Endothelial cell of umbilical vein (primary cell): Measurements from ENCODE around the gene WHRN. TPM values are rescaled to one million over a fixed set of nuclear protein-coding genes. Genes with fewer than 3 reads are reported as not detected.

Source experiments
- BruUV-seq: library from RNA; stranded (reverse); fragments of 400-500 nt; replicated peaks from 2 replicates; lab custom pipeline; 2021; lab: Mats Ljungman, UMichigan
- CTCF ChIA-PET: fragments of 300-600, 350-600 bp; sonication (Branson Sonifier 250); formaldehyde crosslinking; loops from one replicate; lab custom pipeline; 2021; ENCODE audit warnings: antibody characterized with exemption, inconsistent platforms; lab: Charles Lee
- POLR2A ChIA-PET: fragments of 300-600, 350-600 bp; sonication (Branson Sonifier 250); formaldehyde crosslinking; loops from one replicate; lab custom pipeline; 2021; ENCODE audit warnings: antibody characterized with exemption, inconsistent platforms; lab: Charles Lee
- DNase-seq: peaks from one replicate; pipeline ENCODE4 v3.0.0-alpha.2; 2011; ENCODE audit warnings: low read depth, low spot score
- FAIRE-seq: peaks from 2 replicates; lab custom pipeline; 2011; peaks lifted over from hg19 to GRCh38; lab: Jason Lieb, UNC
- H2AFZ ChIP-seq: 2 replicates; pipeline ENCODE4 v1.6.0; 2012; ENCODE audit warnings: low read depth, low read length, control low read depth, inconsistent platforms
- H3K27ac ChIP-seq: 2 replicates; pipeline ENCODE4 v1.5.1; 2011; ENCODE audit warnings: low read depth, mild to moderate bottlenecking, control low read depth, low read length, moderate library complexity; ENCODE audit not compliant: insufficient read depth
- H3K27me3 ChIP-seq, 2 experiments: 2 replicates each; pipeline versions ENCODE4 v1.6.0 to v1.6.1; 2011; ENCODE audit warnings: low read length in 2 of 2, mixed read lengths in 1 of 2; ENCODE audit not compliant: control insufficient read depth in 2 of 2, insufficient read depth in 2 of 2
- H3K36me3 ChIP-seq, 2 experiments: 2 replicates in 1 of 2; 3 replicates in 1 of 2; pipeline ENCODE4 v1.5.1; 2011; ENCODE audit warnings: low read length in 2 of 2, mild to moderate bottlenecking in 1 of 2, moderate library complexity in 1 of 2; ENCODE audit not compliant: control insufficient read depth in 2 of 2, insufficient read depth in 2 of 2; ENCODE audit errors: extremely low read depth in 1 of 2
- H3K4me1 ChIP-seq: 3 replicates; pipeline ENCODE4 v1.5.1; 2011; ENCODE audit warnings: mild to moderate bottlenecking, low read length; ENCODE audit not compliant: control insufficient read depth, insufficient read depth; ENCODE audit errors: extremely low read depth
- H3K4me2 ChIP-seq: 2 replicates; pipeline ENCODE4 v1.6.1; 2011; ENCODE audit warnings: low read length, control low read depth, mixed read lengths; ENCODE audit not compliant: insufficient read depth
- H3K4me3 ChIP-seq, 3 experiments: fragments of 200-600 bp in 1 of 3; sonication (generic), shearing (Covaris generic) in 1 of 3; replicated peaks in 1 of 3; 2 replicates each; pipeline ENCODE4 v1.5.1; 2011 to 2016; ENCODE audit warnings: control low read depth in 3 of 3, low read length in 3 of 3, mild to moderate bottlenecking in 2 of 3, inconsistent platforms in 1 of 3, low read depth in 1 of 3, moderate library complexity in 1 of 3; ENCODE audit not compliant: insufficient read depth in 1 of 3
- H3K79me2 ChIP-seq: 2 replicates; pipeline ENCODE4 v1.6.0; 2012; ENCODE audit warnings: low read length, inconsistent platforms; ENCODE audit not compliant: control insufficient read depth, insufficient read depth
- H3K9ac ChIP-seq: replicated peaks from 2 replicates; pipeline ENCODE3; 2011; ENCODE audit warnings: low read length, control low read depth; ENCODE audit not compliant: insufficient read depth; ENCODE audit errors: extremely low read depth
- H3K9me1 ChIP-seq: replicated peaks from 3 replicates; pipeline ENCODE4 v1.6.0; 2011; ENCODE audit warnings: mild to moderate bottlenecking, low read length; ENCODE audit not compliant: control insufficient read depth, insufficient read depth; ENCODE audit errors: extremely low read depth
- H3K9me3 ChIP-seq: replicated peaks from 2 replicates; pipeline ENCODE4 v1.5.1; 2012; ENCODE audit warnings: low read length, inconsistent platforms; ENCODE audit not compliant: control insufficient read depth, insufficient read depth
- H4K20me1 ChIP-seq: replicated peaks from 2 replicates; pipeline ENCODE3; 2011; ENCODE audit warnings: mild to moderate bottlenecking, low read length; ENCODE audit not compliant: control insufficient read depth, insufficient read depth; ENCODE audit errors: extremely low read depth
- EZH2 ChIP-seq: IDR thresholded peaks from 2 replicates; pipeline ENCODE4 v1.6.1; 2012; ENCODE audit warnings: borderline replicate concordance, low read depth, mild to moderate bottlenecking, moderate library complexity, low read length, inconsistent platforms; ENCODE audit not compliant: severe bottlenecking
- FOS ChIP-seq: IDR thresholded peaks from 2 replicates; pipeline ENCODE4 v1.6.1; 2011; ENCODE audit warnings: mild to moderate bottlenecking, low read length, moderate library complexity, borderline replicate concordance; ENCODE audit not compliant: insufficient read depth
- GATA2 ChIP-seq: IDR thresholded peaks from 2 replicates; pipeline ENCODE4 v1.7.0; 2011; ENCODE audit warnings: low read depth, mild to moderate bottlenecking, moderate library complexity, mixed read lengths, low read length; ENCODE audit not compliant: insufficient read length, insufficient read depth
- JUN ChIP-seq: IDR thresholded peaks from 2 replicates; pipeline ENCODE4 v1.6.1; 2011; ENCODE audit warnings: borderline replicate concordance, low read depth; ENCODE audit not compliant: insufficient read length, insufficient read depth
- MYC ChIP-seq: IDR thresholded peaks from one replicate; pipeline ENCODE4 v1.6.1; 2011; ENCODE audit warnings: mild to moderate bottlenecking, low read depth, low read length
- POLR2A ChIP-seq: IDR thresholded peaks from 2 replicates; pipeline ENCODE4 v1.6.1; 2012; ENCODE audit warnings: low read depth, mild to moderate bottlenecking, control low read depth, low read length
- POLR2AphosphoS5 ChIP-seq: IDR thresholded peaks from 2 replicates; pipeline ENCODE4 v1.6.1; 2012; ENCODE audit warnings: low read depth, mild to moderate bottlenecking, control low read depth, low read length, moderate library complexity; ENCODE audit not compliant: insufficient read depth
- dilution Hi-C: fragments of 300-500 bp; cut with MboI; formaldehyde crosslinking; loops from one replicate; pipeline ENCODE4 v1.15.0; 2019; ENCODE audit warnings: low sequenced_read_pairs; ENCODE audit not compliant: extremely low pct_ligation_motif_present
- intact Hi-C: fragments of 100-400 bp; cut with micrococcal nuclease; formaldehyde crosslinking; loops from one replicate; pipeline ENCODE4 v1.10.0; 2022
- polyA plus RNA-seq, 4 experiments: library from polyadenylated mRNA; depleted of rRNA in 3 of 4; stranded (reverse) in 3 of 4; unstranded in 1 of 4; fragments of >200 nt; gene quantifications; 2 replicates each; pipeline versions ENCODE4 v1.2.1 to v1.2.3, GENCODE V29; 2011 to 2012; ENCODE audit warnings: missing spikeins in 1 of 4
- total RNA-seq: library from RNA; stranded (reverse); gene quantifications from 2 replicates; pipeline ENCODE4 v1.2.3, GENCODE V29; 2021
- TF ChIP-seq, protein P1 (sequence below): IDR thresholded peaks from 2 replicates; pipeline ENCODE4 v1.6.1; 2011; ENCODE audit not compliant: insufficient read depth, insufficient read length
- TF ChIP-seq, protein P2 (sequence below), 2 donors: IDR thresholded peaks; 1 replicate in 1 of 2; 2 replicates in 1 of 2; pipeline ENCODE4 v1.5.1; 2011; ENCODE audit warnings: low read length in 2 of 2, mild to moderate bottlenecking in 2 of 2, moderate library complexity in 2 of 2, control low read depth in 1 of 2, inconsistent platforms in 1 of 2, low read depth in 1 of 2; ENCODE audit not compliant: insufficient read depth in 1 of 2; ENCODE audit errors: extremely low read depth in 1 of 2

The WHRN gene
- total and polyA plus RNA-seq, 2 donors (not counting 3 experiments of a cell fraction or from before 2014, with no cell fraction given) = 0.35 to 0.69 TPM

DNA sequence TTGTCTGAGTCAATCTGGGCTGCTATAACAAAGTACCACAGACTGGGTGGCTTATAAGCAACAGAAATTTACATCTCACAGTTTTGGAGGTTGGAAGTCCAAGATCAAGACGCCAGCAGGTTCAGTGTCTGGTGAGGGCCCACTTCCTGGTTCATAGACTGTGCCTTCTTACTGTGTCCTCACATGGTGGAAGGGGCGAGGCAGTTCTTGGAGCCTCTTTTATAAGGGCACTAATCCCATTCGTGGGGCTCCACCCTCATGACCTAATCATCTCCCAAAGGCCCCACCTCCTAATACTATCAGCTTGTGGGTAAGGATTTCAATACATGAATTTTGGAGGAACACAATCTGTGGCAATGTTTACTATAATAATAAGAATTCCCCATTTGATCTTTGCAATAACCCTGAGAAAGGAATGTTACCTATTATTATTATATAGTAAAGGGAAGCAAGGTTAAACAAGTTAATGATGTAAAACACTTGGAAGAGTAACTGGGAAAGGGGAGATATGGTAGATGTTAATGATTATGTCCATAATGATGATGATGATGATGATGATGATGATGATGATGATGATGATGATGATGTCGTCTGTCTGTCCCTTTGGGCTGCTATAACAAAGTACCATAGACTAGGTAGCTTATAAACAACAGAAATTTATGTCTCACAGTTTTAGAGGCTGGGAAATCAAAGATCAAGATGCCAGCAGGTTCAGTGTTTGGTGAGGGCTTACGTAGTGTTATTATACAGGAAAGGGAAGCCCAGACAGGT, 40.8 kb downstream of the WHRN start:
- H3K79me2 ChIP-seq = no peaks in the 10 kb centered on the region
- no peaks in the 10 kb centered on the region for H4K20me1 ChIP-seq
- intact Hi-C loops = no loop called here
- ChIA-PET CTCF (interaction anchor here (1.1 kb wide), 1 partner anchor 189 kb away, joined by 3 read pairs; no protein-coding TSS in a partner anchor), POLR2A (no interaction called here)
- FAIRE-seq (no peak), DNase-seq (no peak)
- no TSS peak for BruUV-seq
- no peak overlapping the region for H2AFZ ChIP-seq
- H3K9me3 ChIP-seq = no peaks in the 10 kb centered on the region
- H3K27me3 ChIP-seq = peaks cover 0 to 3% of the 10 kb centered on the region in 2 experiments
- H3K4me2 ChIP-seq = no peak overlapping the region
- H3K4me1 ChIP-seq = no peaks in the 10 kb centered on the region
- no peak overlapping the region for H3K4me3 ChIP-seq
- no peak overlapping the region for H3K27ac ChIP-seq
- dilution Hi-C loops = no loop called here
- no peaks in the 10 kb centered on the region for H3K36me3 ChIP-seq
- H3K9ac ChIP-seq = no peak overlapping the region
- H3K9me1 ChIP-seq = no peaks in the 10 kb centered on the region
- TF ChIP-seq MYC = no peak
- TF ChIP-seq POLR2A = no peak
- no peak for TF ChIP-seq POLR2AphosphoS5
- TF ChIP-seq, protein P1, sequence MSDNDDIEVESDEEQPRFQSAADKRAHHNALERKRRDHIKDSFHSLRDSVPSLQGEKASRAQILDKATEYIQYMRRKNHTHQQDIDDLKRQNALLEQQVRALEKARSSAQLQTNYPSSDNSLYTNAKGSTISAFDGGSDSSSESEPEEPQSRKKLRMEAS = no peak
- no peak for TF ChIP-seq GATA2
- TF ChIP-seq JUN = no peak
- TF ChIP-seq FOS = no peak
- TF ChIP-seq, protein P2, sequence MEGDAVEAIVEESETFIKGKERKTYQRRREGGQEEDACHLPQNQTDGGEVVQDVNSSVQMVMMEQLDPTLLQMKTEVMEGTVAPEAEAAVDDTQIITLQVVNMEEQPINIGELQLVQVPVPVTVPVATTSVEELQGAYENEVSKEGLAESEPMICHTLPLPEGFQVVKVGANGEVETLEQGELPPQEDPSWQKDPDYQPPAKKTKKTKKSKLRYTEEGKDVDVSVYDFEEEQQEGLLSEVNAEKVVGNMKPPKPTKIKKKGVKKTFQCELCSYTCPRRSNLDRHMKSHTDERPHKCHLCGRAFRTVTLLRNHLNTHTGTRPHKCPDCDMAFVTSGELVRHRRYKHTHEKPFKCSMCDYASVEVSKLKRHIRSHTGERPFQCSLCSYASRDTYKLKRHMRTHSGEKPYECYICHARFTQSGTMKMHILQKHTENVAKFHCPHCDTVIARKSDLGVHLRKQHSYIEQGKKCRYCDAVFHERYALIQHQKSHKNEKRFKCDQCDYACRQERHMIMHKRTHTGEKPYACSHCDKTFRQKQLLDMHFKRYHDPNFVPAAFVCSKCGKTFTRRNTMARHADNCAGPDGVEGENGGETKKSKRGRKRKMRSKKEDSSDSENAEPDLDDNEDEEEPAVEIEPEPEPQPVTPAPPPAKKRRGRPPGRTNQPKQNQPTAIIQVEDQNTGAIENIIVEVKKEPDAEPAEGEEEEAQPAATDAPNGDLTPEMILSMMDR (IDR thresholded peaks at IDR 0.05; ENCODE audit: extremely low read depth in 1 of 2, insufficient read depth in 1 of 2, low read depth in 1 of 2, low read length in 2 of 2) = no peak
- TF ChIP-seq EZH2 = no peak
